GM04503 (cell line): Measurements from ENCODE around the gene ACR.

Source experiments
- DNase-seq: peaks from one replicate; pipeline ENCODE4 v3.0.0-alpha.2; 2012; ENCODE audit warnings: low read depth

Gene ACR

DNA sequence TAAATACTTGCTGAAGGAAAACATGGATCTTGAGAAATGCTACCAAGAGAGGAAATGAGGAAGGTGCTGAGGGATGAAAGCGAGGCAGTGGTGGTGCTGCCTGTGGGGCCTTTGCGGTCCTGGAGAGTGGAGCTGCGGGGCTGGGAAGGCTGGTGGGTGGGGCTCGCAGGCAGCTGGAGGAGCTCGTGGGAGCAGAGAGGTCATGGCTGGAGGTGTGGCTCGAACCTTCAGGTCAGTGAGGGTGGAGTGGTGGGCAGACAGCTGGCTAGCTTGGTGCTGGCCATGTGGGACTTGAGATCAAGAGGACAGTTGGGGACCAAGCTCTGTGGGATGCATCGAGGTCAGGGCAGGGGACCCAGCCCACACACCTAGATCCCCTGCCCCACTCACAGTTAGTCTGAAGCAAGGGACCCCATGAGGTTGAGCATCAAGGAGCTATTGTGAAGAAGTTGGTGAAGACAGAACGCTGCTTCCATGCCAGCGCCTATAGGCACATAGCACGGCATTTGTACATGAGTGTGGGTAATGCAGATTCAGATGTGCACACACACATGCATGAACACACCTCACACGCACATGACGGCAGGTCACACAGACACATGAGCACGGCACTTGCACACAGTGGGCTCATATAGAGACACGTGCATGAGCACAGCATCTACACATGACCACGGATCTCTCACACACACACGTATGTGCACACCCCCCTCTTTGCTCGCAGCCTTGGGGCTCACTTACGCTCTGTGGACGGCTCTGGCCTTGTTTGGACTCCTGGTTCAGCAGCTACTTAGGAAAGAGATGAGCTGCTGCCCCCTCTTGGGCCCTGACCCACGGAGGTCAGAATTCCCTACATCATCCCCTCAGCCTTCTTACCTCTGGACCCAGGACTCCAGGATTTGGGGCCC lies 34.9 kb upstream of the ACR start:
- DNase-seq, result no peak

DNA sequence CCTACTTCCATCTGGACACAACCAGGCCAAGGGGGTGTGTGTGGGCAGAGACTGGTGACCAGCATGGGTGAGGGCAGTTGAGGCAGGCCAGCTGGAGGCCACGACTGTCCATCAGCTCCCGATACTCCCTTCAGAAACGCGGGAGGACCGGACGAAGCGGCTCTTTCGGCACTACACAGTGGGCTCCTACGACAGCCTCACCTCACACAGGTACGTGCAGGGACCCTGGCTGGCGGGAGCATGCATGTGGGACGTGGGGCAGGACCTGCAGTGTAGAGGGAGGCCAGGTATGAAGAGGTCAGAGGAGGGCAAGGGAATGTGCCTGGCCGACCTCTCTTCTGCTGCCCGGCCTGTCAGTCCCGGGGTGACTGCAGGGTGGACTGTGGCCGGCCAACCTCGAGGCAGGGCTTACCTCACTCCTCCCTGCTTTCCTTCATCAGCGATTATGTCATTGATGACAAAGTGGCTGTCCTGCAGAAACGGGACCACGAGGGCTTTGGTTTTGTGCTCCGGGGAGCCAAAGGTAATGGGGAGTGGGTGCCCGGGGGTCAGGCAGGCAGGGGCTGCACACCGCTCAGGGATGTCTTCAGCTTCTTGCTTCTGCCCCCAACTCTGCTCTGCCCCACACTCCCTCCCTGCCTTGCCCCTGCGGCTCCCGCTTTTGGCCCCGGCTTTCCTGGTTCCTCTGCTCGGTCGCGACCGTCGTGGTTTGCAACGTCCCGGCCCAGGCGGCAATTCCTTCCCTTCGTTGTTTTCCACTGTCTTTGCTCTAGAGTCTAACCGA lies 34.1 kb upstream of the ACR start:
- no peak for DNase-seq

DNA sequence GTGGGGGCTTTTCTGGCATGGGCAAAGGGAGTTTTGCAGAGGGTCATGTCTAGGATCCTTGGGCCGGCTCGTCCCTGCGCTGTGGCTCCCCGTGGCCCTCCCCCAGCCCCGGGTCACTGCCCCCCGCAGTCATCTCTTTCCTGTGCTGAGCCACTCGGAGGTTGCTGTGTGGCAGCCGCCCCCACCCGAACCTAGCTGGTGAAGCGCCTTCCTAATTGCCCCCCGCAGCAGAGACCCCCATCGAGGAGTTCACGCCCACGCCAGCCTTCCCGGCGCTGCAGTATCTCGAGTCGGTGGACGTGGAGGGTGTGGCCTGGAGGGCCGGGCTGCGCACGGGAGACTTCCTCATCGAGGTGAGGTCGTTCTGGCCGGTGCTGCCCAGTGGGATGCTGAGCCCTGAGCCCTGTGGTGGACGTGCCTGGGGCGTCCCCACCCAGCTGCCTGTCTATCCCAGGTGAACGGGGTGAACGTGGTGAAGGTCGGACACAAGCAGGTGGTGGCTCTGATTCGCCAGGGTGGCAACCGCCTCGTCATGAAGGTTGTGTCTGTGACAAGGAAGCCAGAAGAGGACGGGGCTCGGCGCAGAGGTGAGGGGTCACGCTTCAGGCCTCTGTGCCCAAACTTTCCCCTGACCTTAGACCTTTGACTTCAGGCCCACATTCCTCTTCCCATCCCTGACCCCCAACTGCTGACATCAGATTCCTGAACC lies 33.3 kb upstream of the ACR start:
- no peak for DNase-seq

DNA sequence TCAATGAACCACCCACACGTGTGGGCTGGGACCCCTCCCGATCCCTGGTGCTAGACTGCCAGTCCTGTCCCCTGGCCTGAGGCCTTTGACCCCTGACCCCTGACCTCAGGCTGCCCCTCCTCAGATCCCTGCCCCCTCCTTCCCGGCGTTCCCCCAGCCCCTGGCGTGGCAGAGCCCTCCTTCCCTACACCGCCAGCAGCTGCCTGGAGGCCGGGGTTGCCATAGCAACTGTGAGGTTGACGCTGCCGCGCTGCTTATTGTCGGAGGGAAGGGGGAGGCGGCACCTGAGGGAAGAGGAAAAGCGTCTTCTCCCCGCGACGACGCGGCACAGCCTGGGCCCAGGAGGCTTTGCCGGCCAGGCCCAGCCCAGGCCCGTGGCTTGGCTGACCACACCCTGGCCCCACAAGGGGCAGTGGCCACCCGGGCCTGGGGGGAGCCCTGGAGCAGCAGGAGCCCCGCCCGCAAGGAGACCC lies 32.7 kb upstream of the ACR start:
- no peak for DNase-seq

DNA sequence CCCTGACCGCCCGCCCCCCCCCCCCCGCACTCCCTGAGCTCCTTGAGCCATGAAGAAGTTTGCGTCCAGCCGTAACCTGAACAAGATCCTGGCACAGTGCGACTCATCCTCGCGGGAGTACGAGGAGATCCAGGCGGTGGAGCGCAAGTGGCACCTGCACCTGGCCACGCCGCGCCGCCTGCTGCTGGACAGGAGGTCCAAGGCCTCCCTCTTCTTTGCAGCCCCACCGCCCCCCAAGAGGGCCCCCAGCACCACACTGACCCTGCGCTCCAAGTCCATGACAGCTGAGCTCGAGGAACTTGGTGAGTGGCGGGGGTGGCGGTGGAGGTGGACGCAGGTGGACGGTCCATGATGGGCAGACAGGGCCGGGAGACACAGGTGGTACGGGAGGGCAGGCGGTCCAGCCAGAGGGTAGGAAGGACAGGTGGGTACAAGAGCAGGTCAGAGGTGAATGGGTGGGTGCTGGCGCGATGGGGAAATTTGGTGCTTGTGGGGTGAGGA lies 32.1 kb upstream of the ACR start:
- DNase-seq, result no peak

DNA sequence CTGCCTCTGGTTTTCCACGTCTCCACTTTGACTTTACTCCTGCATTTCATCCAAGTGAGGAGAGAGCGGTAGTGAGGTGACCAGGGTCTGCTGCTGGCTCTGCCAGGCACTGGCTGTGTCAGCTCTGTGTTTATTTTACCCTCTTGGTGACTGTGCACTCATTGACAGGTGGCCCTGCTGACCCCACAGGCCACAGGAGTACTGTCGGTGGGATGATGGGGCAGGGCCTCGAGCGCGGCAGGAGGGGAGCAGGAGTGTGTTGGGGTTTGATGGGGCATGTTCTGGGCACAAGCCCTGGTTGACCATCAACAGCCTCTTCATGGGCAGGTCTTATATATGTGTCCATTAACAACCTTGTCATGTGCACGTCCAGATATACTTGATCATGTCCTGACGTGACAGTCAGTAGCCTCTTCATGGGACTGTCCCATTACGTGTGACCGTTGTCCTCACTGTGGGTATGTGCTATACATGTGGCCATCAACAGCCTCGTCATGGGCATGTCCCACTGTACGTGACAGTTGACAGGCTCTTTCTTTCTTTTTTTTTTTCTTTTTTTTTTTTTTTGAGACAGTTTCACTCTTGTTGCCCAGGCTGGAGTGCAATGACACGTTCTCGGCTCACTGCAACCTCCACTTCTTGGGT lies 31.4 kb upstream of the ACR start:
- no peak for DNase-seq

DNA sequence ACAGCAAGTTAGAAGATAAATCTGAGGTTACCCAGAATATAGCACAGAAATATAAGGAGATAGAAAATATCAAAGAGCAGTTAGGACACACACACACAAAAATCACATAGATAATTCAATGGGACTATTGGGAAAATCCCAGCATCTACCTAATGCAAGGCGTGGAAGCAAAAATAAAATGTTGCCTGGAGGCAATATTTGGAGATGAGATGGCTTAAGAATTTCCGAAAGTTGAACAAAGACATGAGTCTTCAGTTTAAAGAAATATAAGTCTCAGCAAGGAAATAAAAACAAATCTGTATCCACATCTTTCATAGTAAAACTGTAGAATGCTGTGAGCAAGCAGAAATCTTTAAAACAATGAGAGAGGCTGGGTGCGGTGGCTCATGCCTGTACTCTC lies 29.5 kb upstream of the ACR start:
- DNase-seq, result no peak

DNA sequence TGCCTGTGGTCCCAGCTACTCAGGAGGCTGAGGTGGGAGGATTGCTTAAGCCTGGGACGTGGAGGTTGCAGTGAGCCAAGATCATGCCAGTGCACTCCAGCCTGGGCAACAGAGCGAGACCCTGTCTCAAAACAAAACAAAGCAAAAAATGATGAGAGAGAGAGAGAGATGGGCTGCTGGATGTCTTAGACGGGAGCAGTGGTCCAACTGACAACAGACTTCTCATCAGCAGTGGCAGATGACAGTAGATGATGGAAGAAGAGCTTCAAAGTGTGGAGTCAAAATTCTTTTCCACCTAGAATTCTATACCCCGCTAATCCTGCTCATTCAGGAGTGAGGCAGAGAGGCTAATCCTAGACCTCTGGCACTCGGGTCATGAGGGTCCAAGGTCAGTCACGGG lies 29.0 kb upstream of the ACR start:
- DNase-seq, result no peak

DNA sequence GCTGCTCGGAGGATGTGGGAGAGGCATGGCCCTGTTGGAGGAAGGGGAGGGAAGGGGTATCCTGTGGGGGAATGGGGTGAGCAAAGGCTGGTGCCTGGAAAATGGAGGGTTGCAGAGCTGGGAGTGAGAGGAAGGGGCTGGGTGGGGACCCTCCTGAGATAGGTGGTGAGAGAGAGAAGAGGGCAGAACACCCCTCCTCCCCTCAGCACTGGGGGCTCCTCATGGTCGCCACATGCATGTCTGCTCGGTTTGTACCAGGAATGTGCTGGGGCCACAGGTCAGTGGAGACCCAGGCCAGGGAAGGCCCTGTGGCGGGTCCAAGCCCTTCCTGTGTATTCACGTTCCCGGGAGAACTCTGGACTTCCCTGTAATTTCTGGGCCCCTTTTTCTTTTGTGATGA lies 27.8 kb upstream of the ACR start:
- DNase-seq, result no peak

DNA sequence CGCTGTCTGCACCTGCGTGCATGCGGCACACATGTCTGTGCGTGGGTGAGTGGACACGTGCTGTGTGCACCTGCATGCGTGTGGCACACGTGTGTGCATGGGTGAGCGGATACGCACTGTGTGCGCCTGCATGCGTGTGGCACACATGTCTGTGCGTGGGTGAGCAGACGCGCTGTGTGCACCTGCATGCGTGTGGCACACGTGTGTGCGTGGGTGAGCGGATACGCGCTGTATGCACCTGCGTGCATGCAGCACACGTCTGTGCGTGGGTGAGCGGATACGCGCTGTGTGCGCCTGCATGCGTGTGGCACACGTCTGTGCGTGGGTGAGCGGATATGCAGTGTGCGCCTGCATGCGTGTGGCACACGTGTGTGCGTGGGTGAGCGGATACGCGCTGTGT lies 27.1 kb upstream of the ACR start:
- DNase-seq, result no peak

DNA sequence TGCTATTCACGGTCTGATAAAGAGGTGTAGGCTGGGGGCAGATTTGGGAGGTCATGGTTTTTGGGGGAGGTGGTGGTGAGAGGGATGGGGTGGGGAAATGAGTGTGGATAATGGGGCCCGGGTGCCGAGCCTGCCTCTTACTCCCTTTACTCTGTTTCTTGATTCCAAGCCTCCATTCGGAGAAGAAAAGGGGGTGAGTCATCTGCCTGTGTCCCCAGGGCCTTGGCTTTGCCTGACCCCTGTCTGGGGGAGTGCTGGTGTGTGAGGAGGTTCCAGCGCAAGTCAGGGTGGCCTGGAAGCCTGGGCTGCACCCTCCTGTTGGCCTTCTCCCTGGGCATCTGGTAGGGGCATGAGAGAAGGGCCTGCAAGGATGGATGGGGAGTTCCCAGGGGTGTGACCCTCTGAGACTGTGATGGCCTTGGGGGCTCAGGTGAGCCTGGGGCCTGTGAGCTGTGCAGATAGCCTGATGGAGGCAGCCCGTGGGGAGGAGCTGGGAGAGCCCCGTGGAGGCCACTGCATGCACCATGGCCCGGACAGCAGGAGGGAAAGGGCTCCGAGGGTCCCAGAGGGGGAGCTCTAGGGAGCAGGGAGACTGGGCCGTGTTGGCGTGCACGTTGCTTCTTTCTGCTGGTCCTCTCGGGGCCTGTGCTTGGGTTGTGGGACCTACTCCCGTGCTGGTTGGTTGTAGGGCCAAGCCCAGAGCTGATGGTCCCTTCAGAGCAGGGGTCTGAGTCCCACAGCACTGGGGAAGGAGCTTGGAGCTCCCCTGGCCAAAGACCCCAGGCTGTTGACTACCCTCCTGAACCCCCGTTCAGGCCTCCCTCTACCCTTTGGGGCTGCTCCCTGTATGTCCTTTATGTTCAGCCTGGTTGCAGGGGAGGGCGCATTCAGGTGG lies 26.3 kb upstream of the ACR start:
- no peak for DNase-seq

DNA sequence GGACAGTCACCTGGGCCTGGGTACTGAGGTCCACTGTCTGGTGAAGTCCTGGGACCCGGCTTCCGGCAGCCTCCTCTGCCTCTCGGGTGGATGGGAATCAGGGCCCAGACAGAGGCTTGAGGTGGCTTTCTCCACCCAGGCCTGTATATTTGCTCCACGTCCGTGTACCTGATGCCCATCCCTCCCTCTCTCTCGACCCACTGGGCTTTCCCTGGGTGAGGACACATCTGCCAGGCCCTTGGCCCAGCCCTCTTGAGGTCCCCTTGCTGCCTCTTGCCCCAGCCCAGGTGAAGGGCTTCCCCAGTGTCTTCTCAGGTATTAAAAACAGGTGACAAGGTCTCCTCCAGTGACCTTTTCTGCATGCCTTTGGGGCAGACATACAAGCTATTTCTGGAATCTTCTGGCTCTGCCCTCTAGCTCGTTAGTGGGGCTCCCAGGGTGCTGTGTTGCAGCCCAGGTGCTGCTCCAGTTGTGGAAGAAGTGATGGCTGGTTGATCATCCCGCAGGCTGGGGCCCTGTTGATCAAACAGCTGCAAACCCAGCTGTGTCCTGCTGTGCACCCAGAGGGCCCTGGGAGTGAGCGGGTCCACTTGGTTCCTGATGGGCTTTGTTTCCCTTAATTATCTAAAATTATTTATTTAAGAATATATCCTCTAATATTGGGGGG lies 25.5 kb upstream of the ACR start:
- DNase-seq, result no peak

DNA sequence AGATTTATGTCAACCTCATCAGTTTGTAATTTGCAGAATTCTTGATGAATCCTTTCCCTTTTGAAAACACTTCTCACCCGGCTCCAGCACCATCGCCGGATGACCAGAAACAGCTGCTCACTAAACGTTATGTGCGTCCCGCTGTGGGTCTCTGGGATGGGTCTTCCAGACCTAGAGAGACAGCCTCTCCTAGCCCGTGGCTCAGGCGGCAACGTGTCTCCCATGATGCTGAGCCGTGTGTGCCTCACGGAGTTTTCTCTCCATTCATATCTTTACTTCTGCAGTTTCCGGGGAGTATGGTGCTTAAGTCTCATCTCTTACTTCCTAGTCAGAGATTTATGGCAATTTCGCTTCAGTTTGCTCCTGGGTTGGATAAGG lies 25.0 kb upstream of the ACR start:
- no peak for DNase-seq

DNA sequence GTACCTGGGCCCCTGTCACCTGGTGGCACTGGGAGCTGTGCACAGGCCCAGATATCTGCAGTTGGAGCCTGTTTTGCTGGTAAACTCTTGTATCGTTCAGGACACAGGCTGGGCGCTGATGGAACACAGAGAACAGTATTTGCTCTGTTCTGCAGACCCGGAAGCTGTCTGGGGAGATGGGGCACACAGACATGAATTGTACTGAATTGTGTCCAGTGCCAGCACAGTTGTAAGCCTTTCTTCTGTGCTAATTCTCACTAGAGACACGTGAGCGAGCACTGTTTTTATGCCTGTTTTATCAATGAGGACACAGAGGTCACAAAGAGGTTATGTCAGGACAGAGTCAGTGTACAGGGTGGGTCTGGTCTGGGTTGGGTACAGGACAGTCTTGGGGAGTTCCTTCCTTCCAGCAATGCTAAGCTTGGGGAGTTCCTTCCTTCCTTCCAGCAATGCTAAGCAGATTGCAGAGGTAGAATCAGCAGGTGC lies 24.4 kb upstream of the ACR start:
- DNase-seq, result no peak

DNA sequence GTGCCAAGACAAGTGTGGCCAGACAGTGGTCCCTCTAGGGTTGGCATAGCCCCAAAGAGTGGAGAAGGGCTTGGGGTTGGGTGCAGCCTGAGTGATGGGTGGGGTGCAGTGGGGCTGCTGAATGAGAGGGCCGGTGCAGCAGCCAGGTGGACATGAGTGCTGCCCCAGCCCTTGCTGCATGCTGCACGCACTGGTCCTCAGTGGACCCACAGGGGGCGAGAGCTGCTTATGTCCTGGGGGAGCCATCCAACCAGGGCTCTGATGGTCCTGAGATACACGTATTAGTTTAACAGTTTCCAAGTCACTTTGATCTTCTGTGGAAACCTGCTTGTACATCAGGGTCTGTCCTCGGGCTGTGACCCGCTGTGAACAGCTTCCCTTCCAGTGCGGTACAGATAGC lies 23.9 kb upstream of the ACR start:
- no peak for DNase-seq

DNA sequence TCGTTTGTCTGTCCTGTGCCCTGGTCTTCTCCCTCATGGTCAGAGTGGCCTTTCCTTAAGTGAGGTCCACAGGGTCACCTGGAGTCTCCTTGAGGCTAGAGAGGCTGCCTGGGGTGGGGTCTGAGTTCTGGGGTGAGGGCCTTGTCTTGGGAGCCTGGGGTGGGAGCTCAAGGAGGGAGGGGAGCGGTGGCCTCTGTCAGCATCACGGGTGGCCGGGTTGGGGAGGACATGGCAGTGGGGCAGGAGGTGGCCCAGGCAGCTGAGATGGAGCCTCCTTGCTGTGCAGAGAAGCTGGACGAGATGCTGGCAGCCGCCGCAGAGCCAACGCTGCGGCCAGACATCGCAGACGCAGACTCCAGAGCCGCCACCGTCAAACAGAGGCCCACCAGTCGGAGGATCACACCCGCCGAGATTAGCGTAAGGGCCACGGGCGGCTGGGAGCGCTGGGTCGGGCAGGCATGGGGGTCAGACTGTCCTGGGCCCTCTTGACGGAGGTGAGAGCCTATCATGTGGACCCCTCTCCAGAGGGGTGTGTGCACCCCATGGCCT lies 23.3 kb upstream of the ACR start:
- DNase-seq, result no peak

DNA sequence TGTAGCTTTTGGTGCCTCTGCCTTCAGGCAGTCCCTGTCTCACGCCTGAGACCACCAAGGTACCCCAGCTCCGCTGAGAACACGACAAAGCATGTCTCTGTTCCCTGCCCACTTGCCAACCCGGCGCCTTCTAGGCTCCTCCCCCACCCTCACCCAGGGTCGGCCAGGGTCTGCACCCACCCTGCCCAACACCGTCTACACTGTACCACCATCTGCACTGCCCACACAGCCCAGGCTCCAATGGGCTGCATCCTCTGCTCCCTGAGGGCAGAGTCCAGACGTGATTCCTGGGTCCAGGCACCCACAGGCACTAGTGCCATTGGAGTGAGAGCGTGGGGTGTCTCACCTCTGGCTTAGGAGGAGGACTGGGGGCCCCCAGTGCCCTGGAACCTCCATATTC lies 22.8 kb upstream of the ACR start:
- DNase-seq, result no peak

DNA sequence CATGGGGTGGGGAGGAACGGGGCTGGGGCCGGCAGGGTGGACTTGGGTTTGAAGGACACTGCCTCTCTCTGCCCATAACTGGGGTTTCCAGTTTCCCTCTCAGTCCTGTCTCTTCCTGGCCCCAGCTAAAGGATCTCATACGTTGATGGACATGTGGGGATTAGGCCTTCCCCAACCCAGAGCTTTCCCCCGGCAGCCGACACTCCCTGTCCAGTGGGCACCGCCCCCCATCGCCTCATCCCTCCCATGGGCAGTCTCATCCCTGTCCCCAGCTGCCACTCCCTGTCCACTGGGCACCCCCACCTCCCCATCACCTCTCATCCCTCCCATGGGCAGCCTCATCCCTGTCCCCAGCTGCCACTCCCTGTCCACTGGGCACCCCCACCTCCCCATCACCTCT lies 22.2 kb upstream of the ACR start:
- no peak for DNase-seq

DNA sequence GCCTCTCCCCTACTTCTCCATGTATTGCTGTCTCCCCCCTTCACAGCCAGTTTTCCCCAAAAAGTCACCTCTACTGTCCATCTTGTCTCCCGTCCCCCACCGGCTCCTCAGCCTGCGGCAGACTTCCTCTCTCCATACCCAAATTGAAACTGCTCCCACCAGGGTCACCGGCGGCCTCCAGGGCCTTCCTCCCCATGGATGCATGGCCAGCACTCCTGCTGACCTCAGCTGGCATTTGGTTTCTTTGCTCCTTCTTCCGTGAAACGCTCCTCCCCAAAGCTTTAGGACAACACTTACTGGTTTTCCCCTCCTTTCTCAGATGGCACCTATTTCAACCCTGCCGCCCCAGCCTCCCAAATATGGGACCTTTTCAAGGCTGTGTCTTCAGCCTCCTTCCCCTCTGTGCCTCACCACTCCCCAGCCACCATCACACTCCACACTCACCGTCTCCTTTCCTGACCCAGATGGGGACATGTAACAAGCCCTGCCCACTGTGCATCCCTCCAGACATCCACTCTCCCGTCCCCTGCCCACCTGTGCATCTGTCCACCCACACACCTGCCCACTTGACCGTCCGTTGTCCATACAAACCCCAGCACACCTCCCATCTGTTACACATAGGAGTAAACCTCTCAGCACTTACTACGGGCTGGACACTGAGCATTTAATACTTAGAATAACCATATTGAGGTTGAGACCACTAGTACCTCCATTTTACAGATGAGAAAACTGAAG lies 21.5 kb upstream of the ACR start:
- DNase-seq, result no peak
